Activated T-cell treated with anti-CD3 and anti-CD28 coated beads, Interleukin-2, amount 50 U/mL, for 48 hours (primary cell): ENCODE measurements around the gene PYROXD2.
A peak's percentile ranks its signal among the peaks of the same experiment; 100 is the strongest.

Source experiments
- DNase-seq, 2 experiments: peaks; one replicate each; pipeline ENCODE4 v3.0.0-alpha.2; 2020

The PYROXD2 gene

GRCh38 chr10:98414932-98415730, at the start of gene PYROXD2:
Gene PYROXD2 (minus strand): TSS chr10:98415182. CDS start chr10:98415135, 47 bp downstream.
- DNase-seq, result peak; percentile 37 to 49

GRCh38 chr10:98463976-98464754, 49.2 kb upstream of the PYROXD2 start:
- DNase-seq, result no peak

- no peak for DNase-seq
These were observed 48.0 kb upstream of the PYROXD2 start for GRCh38 chr10:98463016-98463415.

DNA sequence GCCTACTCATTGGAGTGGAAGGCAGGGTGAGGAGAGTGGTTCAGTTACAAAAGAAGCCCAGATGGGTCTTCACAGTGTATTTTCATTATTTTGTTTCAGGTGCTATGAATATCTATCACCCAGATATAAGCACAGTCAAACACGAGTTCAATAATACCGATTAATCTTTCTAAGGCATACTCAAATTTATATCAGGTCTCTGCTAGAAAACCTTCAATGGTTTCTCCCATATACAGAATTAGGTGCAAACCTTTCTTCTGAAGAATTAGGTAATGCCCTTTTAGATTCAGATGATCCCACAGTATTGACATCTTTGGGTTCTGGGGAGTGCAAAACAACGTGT, 46.5 kb upstream of the PYROXD2 start:
- DNase-seq, result no peak

DNA sequence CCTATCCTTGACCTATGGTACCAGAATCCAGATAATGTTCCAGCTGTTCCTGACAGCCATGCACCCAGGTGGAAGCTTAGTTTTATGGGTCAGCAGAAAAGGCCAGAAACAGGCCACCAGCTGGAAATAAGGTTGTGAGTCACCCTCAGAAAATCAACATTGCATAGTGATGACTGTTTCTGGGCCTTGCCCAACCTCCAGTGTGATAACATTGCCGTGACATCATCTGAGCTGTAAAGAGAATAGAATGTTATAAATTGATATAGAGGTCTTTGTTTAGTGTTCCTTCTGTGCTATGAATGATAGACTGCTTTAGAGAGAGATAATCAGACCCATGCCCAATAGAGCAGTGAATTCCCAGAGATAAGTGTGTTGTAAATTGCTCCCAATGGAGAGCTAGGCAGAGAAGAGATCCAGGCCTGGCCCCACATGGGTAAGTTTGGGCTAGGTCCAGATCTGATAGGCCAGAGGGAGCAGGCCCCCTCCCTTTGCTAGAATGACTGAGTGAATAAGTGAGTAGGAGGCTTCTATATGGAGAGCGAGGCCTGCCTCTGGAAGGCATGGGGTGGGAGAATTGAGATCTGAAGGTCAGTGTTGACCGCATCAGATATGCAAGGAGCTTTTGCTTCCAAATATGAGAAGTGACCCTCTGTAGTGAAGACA, 46.0 kb upstream of the PYROXD2 start:
- DNase-seq, result no peak

DNA sequence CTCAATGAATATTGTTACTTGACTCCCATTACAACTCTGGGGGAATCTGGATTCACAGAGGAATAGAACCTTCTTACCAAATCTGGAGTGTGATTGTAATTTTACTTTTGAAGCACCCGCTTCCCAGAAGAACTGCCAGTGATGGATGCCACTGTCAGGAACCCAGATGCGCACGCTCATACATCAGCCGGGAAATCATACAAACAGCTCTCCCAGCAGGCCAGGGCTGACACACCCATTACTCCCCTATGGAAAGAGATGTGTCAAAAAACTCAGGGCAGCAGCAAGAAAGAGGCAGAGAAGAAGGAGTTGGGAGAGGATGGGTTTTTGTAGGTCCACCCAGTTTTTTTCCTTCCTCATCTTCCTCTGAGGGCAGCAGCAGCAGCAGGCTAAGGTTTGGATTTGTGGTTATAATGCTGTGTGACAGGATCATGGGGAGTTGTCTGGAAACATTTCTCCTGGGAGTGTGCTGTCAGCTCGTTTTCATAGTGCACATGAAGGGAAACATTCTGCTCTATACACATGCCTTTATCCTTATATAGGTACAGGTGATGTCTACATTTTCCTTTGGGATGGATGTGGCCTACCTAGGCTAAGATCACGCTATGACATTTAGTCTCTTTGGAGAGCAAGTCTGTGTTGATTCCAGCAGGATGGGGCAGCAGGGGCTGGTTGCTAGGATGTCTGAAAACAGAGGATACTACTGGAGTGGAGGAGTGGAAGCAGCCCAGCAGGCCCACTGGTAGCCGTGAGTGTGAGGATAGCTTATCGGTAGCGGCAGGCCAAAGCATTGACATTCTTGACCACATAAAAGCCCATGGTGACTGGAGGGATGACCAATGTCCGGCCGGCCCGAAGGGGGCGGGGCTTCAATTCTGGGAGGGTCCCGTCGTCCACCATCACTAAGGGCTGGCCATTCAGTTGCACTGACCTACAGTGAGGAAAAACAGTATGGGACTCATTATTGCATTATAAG, 44.1 kb upstream of the PYROXD2 start:
- DNase-seq, result no peak

GRCh38 chr10:98457721-98458120, 42.7 kb upstream of the PYROXD2 start:
- DNase-seq, result no peak

DNA sequence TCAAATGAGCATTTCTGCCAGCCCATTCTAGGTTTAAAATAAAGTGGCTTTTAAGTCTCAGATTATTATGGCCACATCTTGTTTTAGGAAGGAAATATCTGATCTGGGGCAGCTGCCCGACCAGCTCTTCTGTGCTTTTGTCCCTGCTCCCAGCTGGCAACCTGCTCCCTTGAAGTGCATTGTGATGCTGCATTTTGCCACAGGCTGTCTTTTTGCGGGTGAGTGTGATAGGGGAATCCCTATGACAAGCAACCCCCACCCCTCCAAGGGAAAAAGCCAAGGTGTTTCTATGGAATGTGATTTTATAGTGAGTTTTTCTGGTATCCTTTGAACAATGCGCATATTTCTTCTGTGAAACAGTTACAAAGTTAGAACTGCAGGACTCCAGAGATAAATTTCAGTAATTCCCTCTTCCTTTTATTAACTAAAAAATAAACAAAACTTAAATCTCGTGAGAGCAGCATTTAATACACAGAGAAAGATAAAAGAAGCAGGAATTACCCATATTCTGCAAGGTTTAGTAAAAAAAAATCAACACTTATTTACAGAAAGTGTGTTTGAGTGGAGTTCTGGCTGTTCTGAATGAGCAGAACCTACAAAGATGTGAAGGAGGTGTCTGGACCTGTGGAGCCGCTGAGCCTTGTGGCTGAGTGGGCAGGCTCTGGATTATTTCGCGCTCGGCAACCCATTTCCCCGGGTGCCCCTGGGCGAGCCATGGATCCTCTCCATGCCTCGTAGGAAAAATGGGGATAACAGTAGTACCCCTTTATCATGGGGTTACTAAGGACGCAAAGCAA, 41.9 kb upstream of the PYROXD2 start:
- DNase-seq, result no peak

- DNase-seq, result no peak
These were observed 41.1 kb upstream of the PYROXD2 start for GRCh38 chr10:98456043-98456570.

DNA sequence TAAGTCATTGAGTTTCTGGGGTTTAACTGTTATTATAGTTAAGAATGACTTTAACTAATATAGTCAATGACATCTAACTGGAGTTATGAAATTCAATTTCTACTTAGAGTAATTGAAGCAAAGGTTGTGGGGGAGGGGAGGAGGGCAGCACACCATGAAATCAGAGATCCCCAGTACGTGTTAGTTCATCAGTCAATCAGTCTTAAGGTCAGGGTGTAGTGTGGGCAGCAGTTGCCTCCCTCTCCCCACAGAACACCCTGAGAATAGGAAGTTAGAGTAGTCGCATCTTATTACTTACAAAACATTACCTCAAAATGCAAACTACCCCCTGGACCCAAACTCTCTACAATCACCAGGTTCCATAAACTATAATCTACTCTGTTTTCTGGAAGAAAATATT, 38.7 kb upstream of the PYROXD2 start:
- DNase-seq, result no peak

DNA sequence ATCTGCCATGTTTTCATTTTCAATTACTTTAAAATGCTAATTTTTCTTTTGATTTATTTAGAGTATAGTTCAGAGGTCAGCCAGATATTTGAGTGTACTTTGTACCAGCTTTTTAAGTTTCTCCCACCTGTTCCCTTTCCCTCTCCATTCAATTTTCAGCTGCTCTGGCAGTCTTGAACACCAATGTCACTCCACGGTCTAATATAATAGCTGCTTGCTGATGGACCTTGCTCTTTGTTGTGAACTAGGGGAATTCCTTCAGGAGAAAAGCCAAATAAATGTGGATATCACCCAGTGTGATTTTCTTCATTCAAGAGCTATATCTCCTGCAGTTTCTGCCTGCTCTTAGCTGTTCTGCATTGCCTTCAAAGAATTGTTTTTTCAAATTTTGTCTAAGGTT, 35.6 kb upstream of the PYROXD2 start:
- DNase-seq, result no peak

DNA sequence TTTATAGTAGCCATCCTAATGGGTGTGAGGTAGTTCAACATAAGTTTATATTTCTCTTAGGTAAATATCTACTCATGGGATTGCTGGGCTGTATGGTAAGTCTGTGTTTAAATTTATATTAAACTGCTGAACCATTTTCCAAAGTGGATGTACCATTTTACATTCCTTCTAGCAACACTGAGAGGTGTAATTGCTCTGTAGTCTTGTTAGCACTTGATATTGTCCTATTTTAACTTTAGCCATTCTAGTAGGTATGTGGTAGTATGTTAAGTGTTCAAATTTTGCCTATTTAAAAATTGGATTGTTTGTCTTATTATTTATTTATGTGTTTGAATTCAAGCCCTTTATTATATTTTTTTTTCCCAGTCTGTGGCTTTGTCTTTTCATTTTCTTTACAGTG, 34.3 kb upstream of the PYROXD2 start:
- no peak for DNase-seq

GRCh38 chr10:98446661-98447221, 31.8 kb upstream of the PYROXD2 start, which contains the start of gene HPS1:
Gene HPS1 (minus strand): TSS chr10:98446935. CDS start chr10:98443240, 3,695 bp downstream.
- peak; percentile 85 to 90 for DNase-seq

DNA sequence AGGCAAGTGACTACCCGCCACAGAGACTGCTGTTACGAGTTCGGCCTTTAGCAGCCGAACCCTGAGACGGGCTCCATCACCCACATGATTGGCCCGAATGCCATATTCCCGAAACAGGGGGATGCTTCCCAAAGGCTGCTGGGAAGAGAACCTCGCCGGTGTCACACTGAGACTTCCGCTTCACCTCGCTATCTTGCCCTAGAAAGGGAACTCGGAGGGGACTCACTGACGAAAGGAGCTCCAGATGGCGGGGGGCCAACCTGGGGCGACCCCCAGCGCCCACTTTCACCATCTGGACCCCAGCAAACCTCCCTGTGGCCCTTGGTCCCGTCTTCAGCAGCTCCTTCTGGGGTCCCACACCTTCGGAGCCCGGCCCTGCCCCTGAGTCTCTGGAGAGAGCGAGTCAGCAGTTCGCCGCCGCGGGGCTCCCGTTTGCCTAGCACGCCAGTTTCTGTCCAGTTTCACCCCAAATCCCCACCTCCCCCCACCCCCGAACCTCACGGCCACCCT, 31.2 kb upstream of the PYROXD2 start:
- DNase-seq, result no peak

GRCh38 chr10:98445200-98445812, 30.3 kb upstream of the PYROXD2 start:
- no peak for DNase-seq

GRCh38 chr10:98444314-98445006, 29.5 kb upstream of the PYROXD2 start:
- DNase-seq, result no peak

GRCh38 chr10:98438715-98439114, 23.7 kb upstream of the PYROXD2 start:
- no peak for DNase-seq

GRCh38 chr10:98436704-98437103, 21.7 kb upstream of the PYROXD2 start:
- no peak for DNase-seq

DNA sequence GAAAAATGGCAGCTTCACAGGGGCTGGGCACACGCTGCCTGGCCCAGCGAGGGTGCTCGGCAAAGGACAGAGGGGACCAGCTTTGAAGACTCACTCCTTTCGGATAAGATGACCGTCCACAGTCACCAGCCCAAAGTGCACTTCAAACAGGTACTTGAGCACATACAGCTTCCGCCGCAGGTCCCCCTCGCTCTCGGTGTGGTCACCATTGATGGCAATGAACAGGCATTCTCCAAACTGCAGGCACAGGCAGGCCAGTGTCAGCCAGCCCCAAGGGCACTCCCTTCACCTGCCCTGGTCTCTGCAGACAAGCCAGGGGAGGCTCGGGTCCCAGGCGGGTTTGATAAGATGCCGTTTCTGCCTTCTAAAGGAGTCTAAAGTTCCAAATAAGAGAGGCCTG, 20.2 kb upstream of the PYROXD2 start:
- no peak for DNase-seq
